DMS79 treated with DMSO at 0.1 percent for 48 hours (cell line): ENCODE results near the gene UBR1.
"Not testable (repeated sequence)": the region's sequence is repeated elsewhere in the genome, so short reads cannot be mapped to it uniquely, and the experiment has no call there.

Source experiments
- DNase-seq: peaks from one replicate; lab custom pipeline; 2025; lab: John Stamatoyannopoulos, UW

Gene UBR1

DNA sequence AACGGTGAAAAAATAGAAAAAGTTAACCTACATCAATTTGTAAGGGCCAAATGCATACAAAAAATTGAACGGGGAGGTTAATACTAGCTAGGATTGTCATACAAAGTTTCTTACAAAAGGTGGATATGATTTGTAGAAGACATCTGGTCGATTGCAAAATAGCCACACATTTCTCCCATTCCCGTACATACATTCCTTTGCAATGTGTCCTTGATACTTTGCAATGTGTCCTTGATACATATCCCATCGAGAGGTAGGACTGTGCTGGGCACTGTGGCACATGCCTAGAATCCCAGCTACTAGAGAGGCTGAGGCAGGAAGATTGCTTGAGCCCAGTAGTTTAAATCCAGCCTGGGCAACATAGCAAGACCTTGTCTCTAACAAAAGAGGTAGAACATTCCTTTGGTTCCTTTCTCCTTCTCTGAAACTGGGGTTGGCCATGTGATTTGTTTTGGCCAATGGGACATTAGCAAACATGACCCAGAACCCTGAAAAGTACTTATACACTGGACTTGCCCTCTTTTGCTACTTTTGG is 194.7 kb downstream of the UBR1 start:
- DNase-seq = no peak

DNA sequence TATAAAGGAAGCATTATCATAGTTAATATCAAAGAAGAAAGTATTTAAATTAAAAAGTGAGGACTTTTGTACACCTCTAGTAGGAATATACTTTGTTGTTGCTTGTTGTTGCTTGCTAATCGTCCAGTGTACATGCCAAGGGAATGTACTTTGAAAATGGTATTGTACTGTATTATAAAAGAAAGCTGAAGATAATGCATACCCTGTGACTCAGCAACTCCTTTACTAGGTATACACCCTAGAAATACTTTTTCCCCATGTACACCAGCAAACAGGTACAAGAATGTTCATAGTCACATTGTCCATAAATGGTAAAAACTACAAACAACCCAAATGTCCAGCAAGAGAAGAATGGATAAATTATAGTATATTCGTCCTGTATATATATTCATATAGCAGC is 197.3 kb downstream of the UBR1 start:
- DNase-seq = no peak

DNA sequence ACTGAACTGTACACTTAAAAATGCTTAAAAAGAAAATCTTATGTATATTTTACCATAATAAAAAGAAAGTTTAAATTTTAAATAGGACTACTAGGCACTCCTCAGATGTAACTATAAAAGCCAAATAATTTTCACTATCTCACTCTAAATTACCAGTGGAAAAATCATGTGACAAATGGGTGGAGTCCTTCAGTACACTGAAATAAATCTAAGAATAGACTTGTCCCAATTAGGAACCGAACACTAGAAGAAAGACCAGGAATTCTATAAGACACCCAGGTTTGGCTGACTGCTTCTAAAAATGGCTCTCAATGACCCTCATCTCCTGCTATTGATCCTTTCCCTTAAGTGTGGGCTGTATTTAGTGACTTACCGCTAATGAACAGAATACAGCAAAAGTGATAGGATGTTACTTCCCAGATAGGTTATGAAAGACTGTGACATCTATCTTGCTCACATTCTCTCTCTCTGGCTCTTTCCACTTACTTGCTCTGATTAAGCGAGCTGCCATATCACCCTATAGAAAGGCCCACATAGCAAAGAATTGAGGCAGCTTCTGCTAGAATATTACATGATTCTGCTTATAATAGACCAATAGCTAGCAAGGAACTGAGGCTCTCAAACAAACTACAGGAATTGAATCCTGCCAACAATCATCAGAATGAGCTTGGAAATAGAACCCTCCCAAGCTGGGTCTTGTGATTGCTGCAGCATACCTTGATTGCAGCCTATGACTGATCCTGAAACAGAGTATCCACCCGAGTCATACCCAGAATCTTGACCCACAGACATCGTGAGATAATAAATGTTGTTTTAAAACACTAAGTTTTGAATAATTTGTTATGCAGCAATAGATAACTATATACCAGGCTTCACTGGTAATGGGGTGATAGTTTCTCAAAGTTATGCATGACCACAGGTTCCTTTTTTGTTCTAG is 202.2 kb downstream of the UBR1 start:
- no peak for DNase-seq

- DNase-seq = not testable (repeated sequence)
Measured at GRCh38 chr15:42893911-42894310, 211.9 kb downstream of the UBR1 start.
